ENCODE data around the gene SESN1.

SESN1 gene

DNA sequence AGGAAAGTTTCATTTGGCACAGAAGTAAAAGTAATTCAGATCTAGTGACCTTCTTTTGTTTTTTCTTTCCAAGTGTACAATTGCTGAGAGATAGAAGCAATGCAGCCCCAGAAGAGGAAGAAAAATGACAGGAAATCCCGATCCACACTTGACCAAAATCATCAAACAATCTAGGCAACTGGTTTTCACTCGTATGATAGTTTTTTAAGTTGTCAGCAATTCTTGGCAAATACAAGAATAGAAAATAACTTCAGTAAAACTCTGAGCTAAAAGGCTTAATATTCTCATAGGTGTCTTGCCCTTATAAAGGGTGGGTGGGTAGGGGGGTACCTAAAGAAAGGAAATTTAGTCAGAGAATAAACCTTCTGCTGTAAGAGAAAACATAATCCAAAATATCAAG is 36.0 kb downstream of the SESN1 start:
- DNase-seq, result no peak

DNA sequence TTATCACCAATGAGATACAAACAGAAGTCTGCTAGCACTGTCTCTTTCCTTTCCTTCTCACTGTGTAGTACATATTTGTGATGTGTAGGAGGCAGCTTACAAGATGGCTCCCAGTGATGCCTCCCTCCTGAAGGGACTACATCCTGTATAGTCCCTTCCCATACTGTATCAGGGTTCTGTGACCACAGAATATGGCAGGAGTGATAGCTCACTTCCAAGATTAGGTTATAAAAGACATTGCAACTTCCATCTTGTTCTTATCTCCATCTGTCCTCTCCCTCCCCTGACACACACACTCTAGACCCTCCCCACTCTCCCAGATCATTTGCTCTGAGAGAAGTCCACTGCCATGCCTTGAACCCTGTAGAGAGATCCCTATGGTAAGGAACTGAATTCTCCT is 38.0 kb downstream of the SESN1 start:
- DNase-seq, result no peak

DNA sequence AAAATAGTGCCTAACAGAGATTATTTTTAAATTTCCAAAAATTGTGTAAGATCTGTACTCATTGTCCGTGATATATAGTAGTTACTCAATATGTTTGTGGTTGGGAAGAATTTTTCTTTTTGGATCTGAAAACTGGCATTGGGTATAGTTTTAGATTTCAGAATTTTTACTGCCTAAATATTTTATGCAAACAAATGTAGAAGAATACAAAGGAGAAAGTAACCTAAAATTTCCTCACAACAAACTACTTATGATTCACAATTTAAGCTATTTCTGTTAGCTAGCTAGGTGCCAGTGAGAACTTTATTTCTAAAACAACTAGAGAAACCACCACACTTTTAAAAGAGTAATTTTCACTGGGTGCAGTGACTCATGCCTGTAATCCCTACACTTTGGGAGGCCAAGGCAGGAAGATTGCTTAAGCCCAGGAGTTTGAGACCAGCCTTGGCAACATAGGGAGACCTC is 38.8 kb downstream of the SESN1 start:
- DNase-seq, result no peak

DNA sequence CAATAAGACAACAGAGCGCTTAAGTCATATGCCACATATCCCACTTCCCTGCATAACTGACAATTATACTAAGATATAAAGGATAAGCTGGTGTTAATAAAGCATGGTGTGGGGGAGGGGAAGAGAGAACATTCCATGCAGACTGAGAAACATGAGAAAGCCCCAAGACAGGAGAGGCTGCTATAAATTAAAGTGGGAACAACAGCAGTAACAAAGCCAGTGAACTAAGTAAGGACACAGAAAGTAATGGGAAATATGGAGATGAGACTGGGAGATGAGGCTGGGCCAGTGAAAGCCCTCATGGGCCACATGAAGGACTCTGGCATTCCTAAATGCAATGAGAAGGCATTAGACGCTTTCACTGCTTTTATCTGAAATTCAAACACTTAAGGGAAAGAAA is 41.3 kb downstream of the SESN1 start:
- no peak for DNase-seq

DNA sequence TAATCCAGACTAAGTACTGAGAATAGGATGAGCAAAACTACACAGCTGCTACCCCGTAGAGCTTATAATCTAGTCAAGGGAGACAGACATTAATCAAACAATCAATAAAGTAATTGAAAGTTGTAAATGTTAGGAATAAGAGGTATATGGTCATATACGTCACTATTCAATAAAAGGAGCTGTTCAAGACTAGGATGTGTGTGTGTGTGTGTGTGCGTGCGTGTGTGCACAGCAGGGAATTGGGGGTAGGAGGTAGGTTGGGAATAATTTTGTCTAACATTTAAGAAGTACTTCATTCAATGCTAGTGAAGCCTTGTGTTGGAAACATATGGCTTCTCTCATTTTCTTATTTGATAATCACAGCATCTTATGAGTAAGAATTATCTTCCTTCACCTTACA is 41.8 kb downstream of the SESN1 start:
- no peak for DNase-seq

DNA sequence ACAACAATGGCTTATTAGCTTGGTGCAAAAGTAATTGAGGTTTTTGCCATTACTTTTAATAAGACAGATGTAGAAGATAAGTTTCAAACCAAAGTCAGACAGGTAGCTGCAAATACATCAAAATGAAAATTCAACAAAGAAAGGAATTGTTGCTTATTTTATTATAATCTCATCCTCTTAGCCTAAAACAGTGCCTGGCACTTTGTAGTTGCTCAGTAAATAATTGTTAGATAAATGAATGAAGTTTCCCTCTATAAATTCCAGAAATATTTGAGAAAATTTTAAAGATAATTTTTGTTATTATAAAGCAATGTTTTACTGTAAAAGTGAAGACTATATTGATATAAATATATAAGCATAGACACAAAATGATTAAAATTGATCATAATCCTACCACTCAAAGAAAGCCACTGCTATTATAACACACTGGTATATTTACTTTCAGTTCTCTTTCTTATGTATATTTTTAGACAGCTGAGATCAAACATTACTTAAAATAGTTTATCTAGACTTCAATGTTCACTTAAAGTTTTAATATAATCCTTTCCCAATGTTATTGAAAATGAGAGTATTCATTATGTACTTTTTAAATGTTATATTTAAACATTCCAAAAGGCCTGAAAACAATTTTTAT is 42.5 kb downstream of the SESN1 start:
- no peak for DNase-seq

DNA sequence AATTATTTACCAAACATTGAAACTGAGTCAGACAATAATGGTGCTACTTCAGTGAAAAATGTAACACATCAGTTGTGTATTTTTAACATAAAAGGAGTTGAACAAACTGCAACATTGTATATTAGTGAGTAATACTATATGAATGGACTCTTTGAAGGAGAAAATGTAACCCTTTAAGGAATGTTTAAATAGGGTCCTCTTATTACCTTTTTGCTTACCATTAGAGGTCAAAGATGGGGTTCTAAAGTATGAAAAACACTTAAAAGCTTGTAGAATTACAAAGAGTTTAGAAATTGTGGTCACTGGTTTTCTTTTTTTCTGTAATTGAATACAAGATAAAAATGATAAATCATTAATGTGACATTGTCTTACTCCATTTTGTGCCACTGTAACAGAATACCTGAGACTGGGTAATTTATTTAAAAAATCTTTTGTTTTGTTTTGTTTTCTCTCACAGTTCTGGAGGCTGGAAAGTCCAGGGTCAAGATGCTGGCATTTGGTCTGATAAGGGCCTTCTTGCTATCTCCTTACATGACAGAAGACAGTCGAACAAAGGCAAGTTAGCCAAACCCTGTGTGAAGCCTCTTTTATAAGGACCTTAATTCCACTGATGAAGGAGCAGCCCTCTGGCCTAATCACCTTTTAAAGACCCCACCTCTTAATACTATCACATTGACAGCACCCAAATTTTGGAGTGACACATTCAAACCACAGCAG is 43.2 kb downstream of the SESN1 start:
- no peak for DNase-seq

DNA sequence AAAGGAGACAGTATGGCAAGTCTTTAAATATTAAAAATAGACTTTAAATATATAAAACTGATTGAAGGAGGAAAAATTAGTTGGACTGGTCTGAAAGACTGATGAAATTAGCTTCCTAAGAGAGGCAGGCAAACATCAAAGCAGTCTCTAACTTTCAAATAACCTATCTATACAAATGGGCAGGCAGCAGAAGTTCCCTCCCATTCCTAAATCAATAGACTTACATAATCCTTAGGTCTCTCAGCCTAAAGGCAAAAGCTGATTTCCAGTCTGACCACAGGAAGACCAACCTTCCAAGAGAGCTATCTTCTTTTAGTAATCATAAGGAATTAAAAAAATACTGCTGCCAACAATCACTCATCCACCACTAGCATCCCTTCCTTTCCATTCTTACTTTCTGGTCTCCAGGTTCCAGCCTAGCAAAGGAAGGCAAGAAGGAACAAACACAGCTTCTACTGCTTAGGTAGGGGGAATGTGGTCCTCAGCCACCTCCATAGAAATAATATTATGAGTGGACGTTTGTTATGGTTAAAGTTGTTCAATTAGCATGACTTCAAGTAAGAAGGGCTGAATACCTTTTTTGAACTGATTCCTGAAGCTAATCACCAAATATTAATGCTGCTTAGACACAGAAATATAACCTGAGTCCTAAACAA is 44.1 kb downstream of the SESN1 start:
- no peak for DNase-seq

DNA sequence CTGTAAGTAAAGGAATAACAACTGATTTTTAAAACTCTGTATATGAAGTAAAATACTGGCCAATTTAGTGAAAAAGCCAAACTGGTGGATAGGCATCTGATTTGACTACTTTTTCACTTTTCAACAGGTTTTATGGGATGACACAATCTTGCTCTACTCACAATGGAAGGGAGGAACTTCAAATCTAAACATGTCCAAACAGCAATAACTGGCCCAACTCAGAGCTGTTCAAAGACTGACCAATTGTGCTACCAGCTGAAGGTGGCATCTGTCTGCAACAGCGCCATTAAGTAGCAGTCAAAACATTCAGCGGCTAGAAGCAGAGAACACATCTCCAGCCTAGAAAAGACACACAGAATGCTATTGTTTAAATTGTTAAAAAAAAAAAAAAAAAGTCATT is 44.6 kb downstream of the SESN1 start:
- DNase-seq, result peak; percentile 29 to 73

DNA sequence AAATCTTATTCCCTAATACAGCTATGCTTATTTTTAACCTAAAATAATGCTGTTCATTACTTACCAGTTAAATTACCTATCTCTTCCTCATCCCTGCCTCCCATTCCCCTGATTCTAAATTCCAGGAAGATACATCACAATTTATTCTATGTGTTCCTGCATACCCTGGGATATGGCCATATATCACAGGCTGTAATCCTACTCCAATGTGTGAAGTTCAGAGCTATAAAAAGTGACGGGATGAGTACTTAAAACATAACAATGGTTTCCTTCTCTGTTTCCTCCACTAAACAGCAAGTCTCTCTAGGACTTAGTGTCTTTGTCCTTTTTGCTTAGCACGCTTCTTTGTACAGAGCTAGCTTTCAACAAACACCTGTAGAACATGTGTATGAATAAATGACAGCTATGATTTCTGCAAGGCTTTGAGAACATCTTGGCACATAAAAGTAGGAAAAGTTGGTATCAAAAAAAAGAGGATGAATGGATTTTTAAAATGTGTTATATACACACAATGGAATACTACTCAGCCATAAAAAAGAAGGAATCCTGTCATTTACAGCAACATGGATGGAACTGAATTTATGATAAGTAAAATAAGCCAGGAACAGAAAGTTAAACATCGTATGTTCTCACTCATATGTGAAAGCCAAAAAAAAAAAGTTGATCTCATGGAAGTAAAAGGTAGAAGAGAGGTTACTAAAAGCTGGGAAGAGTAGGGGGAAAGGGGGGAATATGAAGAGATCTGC is 45.8 kb downstream of the SESN1 start:
- DNase-seq, result no peak

DNA sequence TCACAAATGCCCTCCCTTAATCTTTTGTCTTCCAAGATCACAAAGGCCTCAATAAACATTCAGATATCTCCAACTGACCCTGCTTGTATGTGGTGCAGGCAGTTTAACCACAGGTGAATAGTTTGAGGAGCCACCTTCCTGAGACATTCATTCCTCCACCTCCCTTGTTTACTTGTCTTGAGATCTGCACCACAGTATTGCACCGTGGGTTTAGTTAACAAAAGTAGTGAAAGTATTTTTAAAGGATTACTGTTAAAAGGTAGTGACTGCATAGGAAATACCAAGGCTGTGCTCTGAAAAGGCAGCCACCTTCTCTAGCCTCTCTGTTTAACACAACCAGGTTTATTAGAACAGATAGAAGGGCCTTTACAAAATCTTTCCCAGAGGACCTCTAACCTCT is 46.5 kb downstream of the SESN1 start:
- no peak for DNase-seq

DNA sequence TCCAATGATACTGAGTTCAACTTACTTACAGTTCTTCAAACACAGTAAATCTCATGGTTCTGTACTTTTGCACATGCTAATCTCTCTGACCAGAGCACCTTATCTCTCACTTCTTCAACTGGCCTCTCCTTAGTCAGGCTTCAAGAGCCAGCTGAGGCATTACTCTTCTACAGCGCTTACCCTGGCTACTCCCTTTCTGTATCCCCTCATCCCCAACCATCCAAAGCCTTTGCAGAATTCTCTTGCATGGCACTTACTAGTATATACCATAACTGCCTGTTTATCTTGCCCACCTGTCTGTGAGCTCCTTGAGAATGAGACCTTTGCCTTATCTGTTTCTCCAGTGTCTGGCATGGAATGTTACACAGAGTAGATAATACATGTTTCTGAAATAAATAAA is 49.2 kb downstream of the SESN1 start:
- no peak for DNase-seq

DNA sequence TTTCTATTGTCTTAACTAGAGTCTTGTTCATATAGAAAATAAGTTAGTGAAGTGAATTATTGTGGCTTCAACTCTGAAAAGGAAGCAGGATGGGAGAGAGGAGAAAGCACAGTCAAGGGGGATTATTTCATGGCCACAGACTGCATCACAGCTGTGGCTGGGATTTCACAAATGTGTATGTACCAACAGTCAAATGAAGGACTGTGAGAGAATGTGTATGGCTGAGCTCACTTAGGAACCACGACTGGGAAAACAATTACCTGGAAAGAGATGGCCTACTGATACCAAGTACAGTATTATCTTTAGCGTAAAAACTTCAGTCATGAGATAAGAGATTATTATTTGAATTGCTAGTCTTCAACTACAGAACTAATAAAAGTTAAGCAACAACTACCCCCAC is 54.9 kb downstream of the SESN1 start:
- no peak for DNase-seq

DNA sequence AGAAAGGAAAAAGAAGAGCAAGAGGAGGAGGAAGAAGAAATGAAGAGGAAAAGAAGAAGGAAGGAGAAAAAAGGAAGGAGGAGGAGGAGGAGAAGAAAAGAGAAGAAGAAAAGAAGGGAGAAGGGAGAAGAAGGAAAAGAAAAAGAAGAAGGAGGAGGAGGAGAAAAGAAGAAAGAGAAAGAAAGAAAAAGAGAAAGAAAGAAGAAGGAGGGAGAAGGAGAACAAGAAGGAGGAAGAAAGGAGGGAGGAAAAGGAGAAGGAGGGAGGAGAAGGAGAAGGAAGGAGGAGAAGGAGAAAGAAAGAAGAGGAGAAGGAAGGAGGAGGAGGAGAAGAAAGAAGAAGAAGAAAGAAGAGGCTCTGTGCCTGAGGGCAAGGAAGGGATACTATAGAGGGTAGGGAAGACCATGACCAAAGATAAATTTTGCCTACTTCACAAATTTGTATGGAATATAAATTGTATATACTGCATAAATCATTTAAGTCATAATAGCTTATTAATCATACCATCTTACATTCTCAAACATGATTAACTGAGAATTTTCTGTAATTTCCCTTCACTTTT is 55.7 kb downstream of the SESN1 start:
- no peak for DNase-seq

DNA sequence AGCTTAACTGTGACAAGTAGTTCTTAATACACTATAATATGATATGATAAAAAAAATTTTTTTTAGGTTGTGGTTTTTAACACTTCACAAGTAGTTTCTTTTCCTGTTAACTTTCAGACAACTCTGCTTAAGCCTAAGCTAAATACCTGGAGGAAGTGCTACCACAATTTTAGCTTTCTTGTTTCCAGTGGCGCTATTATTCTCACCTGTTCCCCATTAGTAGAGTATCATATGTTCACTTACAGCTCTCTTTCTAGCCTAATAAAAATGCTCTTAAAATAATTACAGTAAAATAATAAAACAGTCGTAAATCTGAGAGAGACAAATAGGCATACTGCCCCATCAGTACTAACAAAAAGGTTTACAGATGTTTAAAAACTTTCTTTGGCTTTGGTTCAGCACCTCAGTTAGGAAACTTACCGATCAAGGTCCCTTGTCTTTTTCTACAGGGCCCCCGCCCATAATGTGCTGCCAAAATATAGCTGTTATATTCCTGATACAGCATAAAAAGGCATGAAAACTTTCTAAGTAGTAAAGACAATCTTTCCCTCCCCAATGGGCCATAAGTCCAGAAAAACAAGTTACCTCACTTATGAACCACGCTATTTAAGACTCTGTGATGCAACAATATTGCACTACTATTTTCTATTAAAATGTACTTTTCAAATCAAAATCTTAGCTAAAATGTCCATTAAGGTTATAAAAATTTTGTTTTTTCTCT is 57.9 kb downstream of the SESN1 start:
- DNase-seq, result no peak

DNA sequence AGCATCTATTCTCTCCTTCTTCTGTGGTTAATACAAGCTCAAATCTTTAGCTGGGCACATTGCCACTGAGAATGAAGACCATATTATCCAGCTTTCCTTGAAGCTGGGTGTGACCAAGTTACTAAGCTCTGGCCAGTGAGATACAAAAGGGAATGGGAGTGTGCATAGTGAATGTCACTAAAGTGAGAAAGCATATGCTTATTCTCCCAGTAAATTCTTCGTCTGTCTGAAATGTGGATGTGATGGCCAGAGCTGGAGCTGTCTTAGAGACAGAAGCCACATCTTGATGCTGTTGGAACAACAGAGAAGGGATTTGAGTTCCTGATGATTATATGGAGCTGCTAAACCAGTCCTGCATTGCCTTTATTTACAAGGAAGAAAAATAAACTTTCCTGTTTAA is 60.1 kb downstream of the SESN1 start:
- DNase-seq, result no peak

DNA sequence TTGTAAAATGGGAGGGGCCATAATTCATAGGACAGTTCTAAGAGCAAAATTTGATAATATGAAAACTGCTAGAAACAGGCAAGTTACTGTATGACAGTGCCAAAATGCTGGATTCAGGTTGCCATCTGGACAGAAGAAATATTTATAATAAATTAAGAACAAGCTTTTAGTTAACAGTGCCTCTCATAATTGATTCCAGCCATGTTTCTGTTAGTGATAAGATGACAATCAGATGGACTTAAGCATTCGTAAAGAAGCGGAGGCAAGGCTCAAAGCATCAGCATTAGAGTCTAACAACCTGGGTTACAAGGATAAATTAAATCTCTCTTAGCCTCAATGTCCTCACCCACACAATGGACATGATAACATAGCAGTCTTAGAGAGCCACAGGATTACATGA is 61.0 kb downstream of the SESN1 start:
- DNase-seq, result no peak

DNA sequence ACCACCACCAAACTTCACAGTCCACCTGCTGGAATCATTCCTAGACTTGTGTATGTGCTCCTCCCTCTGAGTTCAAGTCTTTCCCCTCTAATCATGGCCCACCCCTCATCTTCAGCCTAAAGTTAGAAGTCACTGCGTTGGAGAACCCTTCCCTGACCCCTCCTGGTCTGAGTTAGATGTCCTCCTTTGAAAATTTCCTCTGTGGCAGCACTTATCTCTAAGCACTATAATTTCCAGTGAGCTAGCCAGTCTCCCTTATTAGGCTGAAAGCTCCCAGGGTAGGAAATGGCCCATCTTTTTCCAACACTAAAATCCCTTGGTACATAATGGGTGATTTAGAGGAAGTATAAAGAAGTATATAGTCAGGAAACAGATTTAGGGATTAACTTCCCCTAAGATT is 63.2 kb downstream of the SESN1 start:
- no peak for DNase-seq

DNA sequence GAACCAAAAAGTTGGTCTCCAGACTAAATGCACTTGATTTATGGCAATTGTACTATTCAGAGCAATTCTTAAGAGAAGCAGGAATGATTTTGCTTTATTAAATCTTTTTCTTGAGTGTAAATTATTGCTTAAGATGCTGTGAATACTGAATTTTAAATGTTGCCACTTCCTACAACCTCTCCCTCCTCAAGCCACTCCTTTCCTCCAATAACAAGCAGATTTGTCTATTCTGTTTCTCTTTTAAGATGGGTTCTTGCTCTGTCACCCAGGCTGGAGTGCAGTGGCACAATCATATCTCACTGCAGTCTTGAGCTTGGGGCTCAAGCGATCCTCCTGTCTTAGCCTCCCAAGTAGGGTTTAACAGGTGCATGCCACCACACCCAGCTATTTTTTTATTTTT is 65.3 kb downstream of the SESN1 start:
- no peak for DNase-seq

DNA sequence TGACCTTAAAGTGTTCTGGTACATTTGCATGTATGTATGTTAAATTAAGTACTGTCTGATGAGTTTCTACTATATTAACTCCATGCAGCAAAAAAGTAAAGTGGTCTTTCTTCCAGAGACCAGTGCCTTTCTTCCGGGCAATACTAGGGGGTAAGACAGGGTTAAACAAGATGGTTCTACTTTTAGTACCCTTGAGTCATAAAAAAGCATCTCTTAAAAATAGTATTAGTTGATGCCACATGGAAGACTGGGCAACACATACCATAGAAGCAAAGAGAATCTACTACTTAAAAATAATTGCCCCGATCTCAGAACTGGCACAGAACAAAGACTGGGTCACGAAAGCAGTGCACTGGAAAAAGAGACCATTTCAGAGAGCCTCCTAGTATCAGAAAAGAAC is 66.2 kb downstream of the SESN1 start:
- DNase-seq, result no peak

DNA sequence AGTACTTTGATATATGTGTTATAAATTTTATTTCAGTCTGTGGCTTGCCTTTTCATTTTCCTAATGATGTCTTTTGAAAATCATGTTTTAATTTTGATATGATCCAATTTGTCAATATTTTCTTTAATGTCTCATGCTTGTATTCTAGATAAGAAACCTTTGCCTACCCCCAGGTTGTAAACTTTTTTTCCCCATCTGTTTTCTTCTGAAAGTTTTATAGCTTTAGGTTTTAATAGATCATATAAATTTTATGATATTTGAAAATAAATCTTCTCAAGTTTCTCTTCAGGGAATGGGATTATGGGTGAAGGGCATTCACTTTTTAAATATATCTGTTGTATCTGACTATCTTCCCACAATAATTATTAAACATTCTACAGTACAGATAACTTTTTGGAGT is 66.7 kb downstream of the SESN1 start:
- DNase-seq, result no peak

DNA sequence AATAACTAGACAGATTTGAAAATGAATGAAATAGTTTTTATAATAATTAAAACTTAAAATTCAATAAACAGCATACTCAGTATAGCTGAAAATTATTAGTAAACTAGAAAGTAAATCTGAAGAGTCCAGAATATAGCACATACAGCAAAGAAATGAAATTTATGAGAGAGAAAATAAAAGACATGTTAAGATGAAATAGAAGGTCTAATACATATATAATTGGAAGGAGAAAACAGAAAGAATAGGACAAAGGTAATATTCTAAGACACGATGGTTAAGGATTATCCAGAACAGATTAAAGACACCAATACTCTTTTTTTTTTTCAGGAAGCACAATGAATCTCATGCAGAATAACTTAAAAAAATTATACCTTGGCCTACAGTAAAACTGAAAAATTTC is 69.0 kb downstream of the SESN1 start:
- no peak for DNase-seq

DNA sequence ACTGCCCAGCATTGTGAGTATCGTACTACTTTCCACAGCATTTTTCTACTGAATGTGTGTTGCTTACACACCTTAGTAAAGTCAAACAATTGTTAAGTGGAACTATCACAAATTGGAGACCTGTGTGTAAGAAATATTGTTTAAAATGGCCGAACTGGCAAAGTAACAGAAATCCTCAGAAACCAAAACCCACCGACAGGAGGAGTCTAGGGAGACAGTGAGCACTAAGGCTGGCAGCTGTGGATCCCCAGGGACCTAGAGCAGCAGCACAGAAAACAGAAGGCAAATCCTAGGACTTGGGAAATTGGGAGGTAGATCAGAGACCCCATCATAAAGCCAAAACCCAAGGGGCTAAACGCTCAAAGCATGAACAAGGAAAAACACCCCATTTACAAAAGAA is 69.9 kb downstream of the SESN1 start:
- no peak for DNase-seq
